ENCODE measurements around the gene ATP10B. TPM values are rescaled to one million over a fixed set of nuclear protein-coding genes. Genes with fewer than 3 reads are reported as not detected.

ATP10B gene
- total RNA-seq, 1 experiment from 2014 or later = 0.11 TPM

GRCh38 chr5:160537940-160538339 is 314.1 kb downstream of the ATP10B start (continued):
- TF ChIP-seq AFF4 (CRISPR knock-in tag; IDR thresholded peaks at IDR 0.05; ENCODE audit: borderline replicate concordance) (no peak), FOXJ3 (CRISPR knock-in tag; IDR thresholded peaks at IDR 0.05; ENCODE audit: borderline replicate concordance) (no peak), OVOL2 (CRISPR knock-in tag; IDR thresholded peaks at IDR 0.05; ENCODE audit: borderline replicate concordance) (no peak), ZNF263 (CRISPR knock-in tag; IDR thresholded peaks at IDR 0.05; ENCODE audit: low read depth) (no peak), SMAD4 (CRISPR knock-in tag; IDR thresholded peaks at IDR 0.05) (no peak), EMX1 (CRISPR knock-in tag; IDR thresholded peaks at IDR 0.05) (no peak), ARID4B (CRISPR knock-in tag; IDR thresholded peaks at IDR 0.05; ENCODE audit: borderline replicate concordance) (no peak), ZNF416 (CRISPR knock-in tag; IDR thresholded peaks at IDR 0.05) (no peak), JUN (CRISPR knock-in tag; IDR thresholded peaks at IDR 0.05) (no peak)

- Mint-ChIP-seq H3K27ac (no peak overlapping the region), H3K36me3 (no peaks in the 10 kb centered on the region), H3K4me3 (no peak overlapping the region), H3K9me3 (no peaks in the 10 kb centered on the region), H3K4me1 (peaks cover 11% of the 10 kb centered on the region), H3K27me3 (ENCODE audit: low read depth) (no peaks in the 10 kb centered on the region)
- ATAC-seq = no peak
- DNase-seq (ENCODE audit: low spot score) = no peak
- CTCF ChIA-PET = no interaction called here
- TF ChIP-seq ZNF396 (CRISPR knock-in tag; IDR thresholded peaks at IDR 0.05; ENCODE audit: borderline replicate concordance) = no peak
- no peak for TF ChIP-seq ATF1 (CRISPR knock-in tag; IDR thresholded peaks at IDR 0.05)
- no peak for TF ChIP-seq SMAD3 (CRISPR knock-in tag; IDR thresholded peaks at IDR 0.05; ENCODE audit: borderline replicate concordance)
- TF ChIP-seq ZNF423 (CRISPR knock-in tag; IDR thresholded peaks at IDR 0.05) = no peak
- TF ChIP-seq EMX1 (CRISPR knock-in tag; IDR thresholded peaks at IDR 0.05) = no peak
- no peak for TF ChIP-seq TP53 (CRISPR knock-in tag; IDR thresholded peaks at IDR 0.05)
- POLR2A ChIA-PET = no interaction called here
Observed at GRCh38 chr5:160537116-160537515, 314.9 kb downstream of the ATP10B start.

- no peaks in the 10 kb centered on the region for H3K9me3 Mint-ChIP-seq
- no peak overlapping the region for H3K27ac Mint-ChIP-seq
- CTCF ChIA-PET = no interaction called here
- POLR2A ChIA-PET = no interaction called here
- H3K36me3 Mint-ChIP-seq = no peaks in the 10 kb centered on the region
- DNase-seq (ENCODE audit: low spot score) (no peak), ATAC-seq (peak; percentile 60)
- peaks cover 11% of the 10 kb centered on the region for H3K4me1 Mint-ChIP-seq
- TF ChIP-seq ZNF671 (CRISPR knock-in tag; IDR thresholded peaks at IDR 0.05) (no peak), USF2 (CRISPR knock-in tag; IDR thresholded peaks at IDR 0.05) (no peak), NR2C2 (CRISPR knock-in tag; IDR thresholded peaks at IDR 0.05) (no peak), SOX15 (CRISPR knock-in tag; IDR thresholded peaks at IDR 0.05) (no peak), ZNF423 (CRISPR knock-in tag; IDR thresholded peaks at IDR 0.05) (no peak)
- no peaks in the 10 kb centered on the region for H3K27me3 Mint-ChIP-seq (ENCODE audit: low read depth)
- H3K4me3 Mint-ChIP-seq = no peak overlapping the region
Observed at GRCh38 chr5:160534914-160535313, 317.1 kb downstream of the ATP10B start.

Data from WTC11 (cell line).